Left ventricle myocardium inferior (tissue), 1 donor: ENCODE measurements around the gene BBIP1. TPM values are rescaled to one million over a fixed set of nuclear protein-coding genes. Genes with fewer than 3 reads are reported as not detected.

Source experiments
- DNase-seq: peaks from one replicate; pipeline ENCODE4 v3.0.0-alpha.2; 2020
- H3K27ac ChIP-seq: fragments of 200-600 bp; replicated peaks from 2 replicates; pipeline ENCODE4 v1.8.0; 2021
- H3K27me3 ChIP-seq: fragments of 200-600 bp; 2 replicates; pipeline ENCODE4 v1.8.0; 2021; ENCODE audit warnings: low read depth
- H3K36me3 ChIP-seq: fragments of 200-600 bp; 2 replicates; pipeline ENCODE4 v1.8.0; 2021
- H3K4me1 ChIP-seq: fragments of 200-600 bp; 2 replicates; pipeline ENCODE4 v1.8.0; 2021
- H3K4me3 ChIP-seq: fragments of 200-600 bp; 2 replicates; pipeline ENCODE4 v1.8.0; 2021; ENCODE audit warnings: mild to moderate bottlenecking, moderate library complexity
- H3K9me3 ChIP-seq: fragments of 200-600 bp; replicated peaks from 2 replicates; pipeline ENCODE4 v1.8.0; 2021
- CTCF ChIP-seq: fragments of 200-600 bp; IDR thresholded peaks from 2 replicates; pipeline ENCODE4 v1.8.0; 2021; ENCODE audit warnings: antibody characterized with exemption, mild to moderate bottlenecking, borderline replicate concordance
- intact Hi-C: fragments of 100-400 bp; cut with micrococcal nuclease; formaldehyde crosslinking; loops from one replicate; pipeline ENCODE4 v1.11.0; 2022
- total RNA-seq: library from RNA; stranded (reverse); fragmentation: NEBNext Ultra II Directional; extraction: Animal tissue kit (Norgen Biotek cat#: 25700); gene quantifications from one replicate; pipeline ENCODE4 v1.2.1, GENCODE V29; 2021
- donor health status: DM: no; HTN: yes; CAD: no; lungs with severe emphysema.

BBIP1 gene
- total RNA-seq, 1 donor from 2014 or later: 25.1 TPM

DNA sequence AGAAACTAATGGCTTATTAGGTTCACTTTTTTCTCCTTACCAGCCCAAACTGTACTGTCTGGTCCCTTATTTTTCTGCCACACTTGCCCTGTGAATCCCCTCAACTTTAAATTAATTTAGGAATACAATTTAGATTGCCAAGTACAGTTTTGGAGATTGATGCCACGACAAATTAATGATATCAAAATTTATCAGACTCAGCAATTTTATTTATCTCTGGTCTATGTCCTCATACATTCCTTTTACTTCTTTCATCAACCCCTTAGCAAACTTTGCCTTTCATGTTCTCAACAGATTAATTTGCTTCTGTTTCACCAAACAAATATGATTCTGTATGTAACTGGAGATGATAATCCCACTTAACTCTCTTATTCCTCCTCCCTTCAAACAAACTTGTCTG, 38.6 kb upstream of the BBIP1 start:
- Histone ChIP-seq H3K9me3 (no peaks in the 10 kb centered on the region), H3K27me3 (no peaks in the 10 kb centered on the region), H3K36me3 (peaks cover 1% of the 10 kb centered on the region), H3K4me3 (no peak overlapping the region), H3K4me1 (peaks cover 49% of the 10 kb centered on the region), H3K27ac (no peak overlapping the region)
- DNase-seq: no peak
- intact Hi-C loops: no loop called here
- TF ChIP-seq CTCF: no peak

- intact Hi-C loops: no loop called here
- DNase-seq: no peak
- no peak for TF ChIP-seq CTCF
These were observed 32.4 kb upstream of the BBIP1 start for GRCh38 chr10:110951381-110951780.

GRCh38 chr10:110947061-110947595, 28.1 kb upstream of the BBIP1 start:
- TF ChIP-seq CTCF: no peak
- intact Hi-C loops: no loop called here
- peaks cover 6% of the 10 kb centered on the region for H3K36me3 ChIP-seq

More at GRCh38 chr10:110951381-110951780, 32.4 kb upstream of the BBIP1 start:
- no peaks in the 10 kb centered on the region for H3K27me3 ChIP-seq
- no peak overlapping the region for H3K27ac ChIP-seq
- H3K9me3 ChIP-seq: no peaks in the 10 kb centered on the region
- peaks cover 6% of the 10 kb centered on the region for H3K36me3 ChIP-seq
- peaks cover 9% of the 10 kb centered on the region for H3K4me1 ChIP-seq
- no peak overlapping the region for H3K4me3 ChIP-seq

DNA sequence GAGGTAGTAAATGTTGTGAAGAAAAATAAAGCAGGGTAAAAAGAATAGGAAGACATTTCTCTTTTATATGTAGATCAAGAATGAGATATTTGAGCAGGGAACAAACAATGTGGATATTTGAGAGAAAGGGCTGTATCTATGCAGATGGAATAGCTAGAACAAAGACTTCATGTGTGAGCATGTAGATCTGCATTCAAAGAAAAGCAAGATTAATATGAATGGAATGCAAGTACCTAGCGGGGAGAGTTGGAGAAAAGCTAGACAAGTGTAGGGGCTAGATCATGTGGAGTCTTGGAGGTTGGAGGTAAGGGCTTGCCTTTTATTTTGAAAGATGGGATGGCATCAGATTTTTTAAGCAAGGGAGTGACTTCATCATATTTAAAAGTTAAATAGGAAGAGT, 27.5 kb upstream of the BBIP1 start:
- Histone ChIP-seq H3K36me3 (peaks cover 6% of the 10 kb centered on the region), H3K4me1 (peaks cover 36% of the 10 kb centered on the region), H3K27me3 (no peaks in the 10 kb centered on the region), H3K4me3 (no peak overlapping the region), H3K27ac (no peak overlapping the region), H3K9me3 (no peaks in the 10 kb centered on the region)
- TF ChIP-seq CTCF: no peak
- DNase-seq: no peak
- intact Hi-C loops: no loop called here

More at GRCh38 chr10:110947061-110947595, 28.1 kb upstream of the BBIP1 start:
- no peak overlapping the region for H3K4me3 ChIP-seq
- DNase-seq: no peak
- peaks cover 36% of the 10 kb centered on the region for H3K4me1 ChIP-seq
- H3K27ac ChIP-seq: no peak overlapping the region
- no peaks in the 10 kb centered on the region for H3K27me3 ChIP-seq
- no peaks in the 10 kb centered on the region for H3K9me3 ChIP-seq

GRCh38 chr10:110944792-110945396, 25.9 kb upstream of the BBIP1 start:
- Histone ChIP-seq H3K27me3 (no peaks in the 10 kb centered on the region), H3K36me3 (peaks cover 6% of the 10 kb centered on the region), H3K27ac (peak overlapping the region; percentile 32), H3K4me1 (peaks cover 36% of the 10 kb centered on the region), H3K4me3 (peak overlapping the region; percentile 4), H3K9me3 (no peaks in the 10 kb centered on the region)
- intact Hi-C loops: no loop called here
- no peak for TF ChIP-seq CTCF
- DNase-seq: no peak
